LNCaP clone FGC (cell line): ENCODE results near the gene FOXN3.

ENCODE experiments used
- DNase-seq: peaks from one replicate; pipeline ENCODE4 v3.0.0-alpha.2; 2011; ENCODE audit warnings: low read depth
- H3K4me3 ChIP-seq: 2 replicates; pipeline ENCODE4 v1.5.1; 2011; ENCODE audit warnings: mild to moderate bottlenecking, low read depth, low read length, control low read depth
- CTCF ChIP-seq: IDR thresholded peaks from 2 replicates; pipeline ENCODE4 v1.5.1; 2012; ENCODE audit warnings: mild to moderate bottlenecking; ENCODE audit not compliant: control insufficient read depth, insufficient read depth; ENCODE audit errors: extremely low read depth

Gene FOXN3

GRCh38 chr14:89214221-89214965 is 202.6 kb downstream of the FOXN3 start:
- 0 out of 2 replicates have a peak, but pooled peaks have one; percentile 28 for TF ChIP-seq CTCF
- peak overlapping the region; percentile 41 for H3K4me3 ChIP-seq
- peak; percentile 100 for DNase-seq

- TF ChIP-seq CTCF, result no peak
- H3K4me3 ChIP-seq, result no peak overlapping the region
- DNase-seq, result peak; percentile 82
Measured at GRCh38 chr14:89212386-89213235, 204.4 kb downstream of the FOXN3 start.

- TF ChIP-seq CTCF, result no peak
- no peak overlapping the region for H3K4me3 ChIP-seq
- DNase-seq, result no peak
Measured at GRCh38 chr14:89209558-89209957, 207.5 kb downstream of the FOXN3 start.

- no peak for DNase-seq
- no peak for TF ChIP-seq CTCF
- H3K4me3 ChIP-seq, result no peak overlapping the region
Measured at GRCh38 chr14:89207925-89208328, 209.1 kb downstream of the FOXN3 start.

GRCh38 chr14:89206389-89207031 is 210.5 kb downstream of the FOXN3 start:
- no peak overlapping the region for H3K4me3 ChIP-seq
- TF ChIP-seq CTCF, result no peak
- DNase-seq, result no peak

- H3K4me3 ChIP-seq, result no peak overlapping the region
- no peak for DNase-seq
- TF ChIP-seq CTCF, result no peak
Measured at GRCh38 chr14:89205137-89205740, 211.8 kb downstream of the FOXN3 start.
